Pancreas (tissue), 10 donors: Measurements from ENCODE around the gene GARIN6. TPM values are rescaled to one million over a fixed set of nuclear protein-coding genes. Genes with fewer than 3 reads are reported as not detected.

Source experiments
- ATAC-seq, 4 donors: fragments of 200-7000 bp; cut with Tn5 transposase; one replicate each; pipeline versions ENCODE4 v1.8.0 to v1.9.1; 2020; ENCODE audit warnings: mild to moderate bottlenecking in 4 of 4, moderate library complexity in 4 of 4
- DNase-seq, 6 donors: peaks; one replicate each; pipeline ENCODE4 v3.0.0-alpha.2; 2020
- FAIRE-seq: peaks from 2 replicates; lab custom pipeline; 2012; peaks lifted over from hg19 to GRCh38; lab: Jason Lieb, UNC
- H3K27ac ChIP-seq, 4 donors: fragments of 200-600 bp; sonication (generic); 1 replicate in 3 of 4; 2 replicates in 1 of 4; pipeline versions ENCODE4 v1.5.0 to v1.8.0; 2020
- H3K27me3 ChIP-seq, 4 donors: fragments of 200-600 bp; one replicate each; pipeline ENCODE4 v1.8.0; 2021
- H3K36me3 ChIP-seq, 3 donors: fragments of 200-600 bp; sonication (generic) in 1 of 3; one replicate each; pipeline versions ENCODE4 v1.5.0 to v1.8.0; 2020 to 2021
- H3K4me1 ChIP-seq, 3 donors: fragments of 200-600 bp; one replicate each; pipeline ENCODE4 v1.8.0; 2021
- H3K4me3 ChIP-seq, 4 donors: fragments of 200-600 bp; sonication (generic) in 2 of 4; one replicate each; pipeline versions ENCODE4 v1.5.0 to v1.8.0; 2020 to 2021
- H3K9me3 ChIP-seq, 4 donors: fragments of 200-600 bp; one replicate each; pipeline ENCODE4 v1.8.0; 2021
- CTCF ChIP-seq, 4 donors: fragments of 200-600 bp; sonication (generic) in 3 of 4; IDR thresholded peaks; one replicate each; pipeline versions ENCODE4 v1.5.0 to v1.8.0; 2021; ENCODE audit warnings: antibody characterized with exemption in 4 of 4
- WGBS, 2 donors: extraction: QIAGEN DNeasy Blood & Tissue Kit; methylation state at CpG; one replicate each; pipeline ENCODE4 v1.1.7; 2013; 5-methylcytosine and 5-hydroxymethylcytosine counted together
- intact Hi-C, 3 donors: fragments of 100-400 bp; cut with DNase I; formaldehyde crosslinking; loops; one replicate each; pipeline versions ENCODE4 v1.11.1 to v1.14.2; 2022
- polyA plus RNA-seq, 2 donors: library from polyadenylated mRNA; stranded (reverse); fragments of 200-250 nt; gene quantifications; one replicate each; pipeline ENCODE4 v1.2.3, GENCODE V29; 2013
- total RNA-seq, 6 donors: library from RNA; stranded (reverse); fragmentation: NEBNext Ultra II Directional in 4 of 6; extraction: Animal tissue kit (Norgen Biotek cat#: 25700) in 4 of 6; gene quantifications; one replicate each; pipeline versions ENCODE4 v1.2.1 to v1.2.4, GENCODE V29; 2021 to 2023
- donor health status: healthy with polysubstance abuse.
- donor health status: DM: no; HTN: no; CAD: no; lungs with moderate emphysema.
- donor health status: DM: no; HTN: no; CAD: no.
- donor health status: control.
- donor health status: control.
- donor health status: Bipolar disorder and iron deficiency.
- donor health status: DM: yes; HTN: yes; CAD: no.
- donor health status: DM: no; HTN: no; CAD: no.
- donor health status: DM: no; HTN: no; CAD: no.
- donor health status: DM: yes; HTN: yes; CAD: no.

GARIN6 gene
- total and polyA plus RNA-seq, 8 donors = not detected

GRCh38 chr12:99670635-99671034 lies 23.1 kb downstream of the GARIN6 start:
- 43 to 64% methylated on average over 1 of the region's 1 CpG for WGBS, 2 donors
- FAIRE-seq (no peak), ATAC-seq (no peak), DNase-seq (no peak)
- Histone ChIP-seq H3K27ac (no peak overlapping the region), H3K4me1 (no peaks in the 10 kb centered on the region), H3K36me3 (no peaks in the 10 kb centered on the region), H3K9me3 (no peaks in the 10 kb centered on the region), H3K4me3 (no peak overlapping the region), H3K27me3 (no peaks in the 10 kb centered on the region)
- intact Hi-C loops = no loop called here
- TF ChIP-seq CTCF (IDR thresholded peaks at IDR 0.05) = no peak

- no peak for TF ChIP-seq CTCF (IDR thresholded peaks at IDR 0.05)
- no peak for FAIRE-seq
- Histone ChIP-seq H3K4me3 (no peak overlapping the region), H3K36me3 (no peaks in the 10 kb centered on the region), H3K9me3 (no peaks in the 10 kb centered on the region), H3K27me3 (no peaks in the 10 kb centered on the region), H3K27ac (no peak overlapping the region), H3K4me1 (no peaks in the 10 kb centered on the region)
- no peak for DNase-seq
- intact Hi-C loops = no loop called here
- ATAC-seq = no peak
- 55 to 81% methylated on average over 4 of the region's 4 CpGs for WGBS, 2 donors
These were observed 32.7 kb downstream of the GARIN6 start for GRCh38 chr12:99680276-99680675.

GRCh38 chr12:99686142-99686541 lies 38.6 kb downstream of the GARIN6 start:
- H3K36me3 ChIP-seq = no peaks in the 10 kb centered on the region
- intact Hi-C loops = no loop called here
- H3K27ac ChIP-seq = no peak overlapping the region
- H3K4me1 ChIP-seq = no peaks in the 10 kb centered on the region
- no peaks in the 10 kb centered on the region for H3K27me3 ChIP-seq
- H3K9me3 ChIP-seq = no peaks in the 10 kb centered on the region
- no peak overlapping the region for H3K4me3 ChIP-seq
- 48 to 72% methylated on average over 1 of the region's 1 CpG for WGBS, 2 donors
- FAIRE-seq (no peak), DNase-seq (no peak), ATAC-seq (no peak)
- TF ChIP-seq CTCF (IDR thresholded peaks at IDR 0.05) = no peak

- no peaks in the 10 kb centered on the region for H3K27me3 ChIP-seq
- no peak for ATAC-seq
These were observed 47.5 kb downstream of the GARIN6 start for GRCh38 chr12:99695050-99695449.

More at GRCh38 chr12:99695050-99695449, 47.5 kb downstream of the GARIN6 start:
- no peak for TF ChIP-seq CTCF (IDR thresholded peaks at IDR 0.05)
- H3K4me1 ChIP-seq = no peaks in the 10 kb centered on the region
- H3K4me3 ChIP-seq = no peak overlapping the region
- no peak overlapping the region for H3K27ac ChIP-seq
- 20 to 24% methylated on average over 2 of the region's 2 CpGs for WGBS, 2 donors
- no peak for FAIRE-seq
- H3K36me3 ChIP-seq = no peaks in the 10 kb centered on the region
- no peaks in the 10 kb centered on the region for H3K9me3 ChIP-seq
- no peak for DNase-seq
- intact Hi-C loops = no loop called here
